ENCODE measurements around the gene LHFPL6.

LHFPL6 gene

DNA sequence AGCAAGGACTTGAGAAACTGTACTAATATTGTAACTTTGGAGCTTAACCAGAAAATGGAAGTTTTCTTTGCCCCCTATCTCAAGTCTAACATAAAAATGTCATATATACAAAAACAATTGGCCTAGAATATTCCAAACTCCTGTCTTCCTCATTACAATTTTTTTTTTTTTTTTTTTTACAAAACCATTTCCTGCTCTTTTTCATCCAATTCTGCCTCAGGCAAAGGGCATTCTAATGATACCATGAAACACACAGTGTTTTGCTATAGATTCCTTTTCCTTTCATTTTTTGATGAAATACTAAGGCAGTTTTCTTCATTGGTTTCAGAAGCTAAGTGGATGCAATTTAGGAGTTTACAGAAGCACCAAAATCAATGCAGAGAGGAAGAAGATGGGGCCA lies 119.7 kb downstream of the LHFPL6 start:
- no peaks in the 10 kb centered on the region for H3K36me3 ChIP-seq (ENCODE audit: insufficient read depth, low read length)
- H3K27me3 ChIP-seq (ENCODE audit: insufficient read depth, low read length) = no peaks in the 10 kb centered on the region
- no peaks in the 10 kb centered on the region for H4K20me1 ChIP-seq (ENCODE audit: insufficient read depth, low read length)
- no peak overlapping the region for H3K9ac ChIP-seq (ENCODE audit: low read length)
- H3K27ac ChIP-seq (ENCODE audit: low read depth, low read length, poor library complexity, severe bottlenecking) = no peak overlapping the region
- no peaks in the 10 kb centered on the region for H3K9me2 ChIP-seq (ENCODE audit: low read depth, low read length)
- TF ChIP-seq, protein P1, sequence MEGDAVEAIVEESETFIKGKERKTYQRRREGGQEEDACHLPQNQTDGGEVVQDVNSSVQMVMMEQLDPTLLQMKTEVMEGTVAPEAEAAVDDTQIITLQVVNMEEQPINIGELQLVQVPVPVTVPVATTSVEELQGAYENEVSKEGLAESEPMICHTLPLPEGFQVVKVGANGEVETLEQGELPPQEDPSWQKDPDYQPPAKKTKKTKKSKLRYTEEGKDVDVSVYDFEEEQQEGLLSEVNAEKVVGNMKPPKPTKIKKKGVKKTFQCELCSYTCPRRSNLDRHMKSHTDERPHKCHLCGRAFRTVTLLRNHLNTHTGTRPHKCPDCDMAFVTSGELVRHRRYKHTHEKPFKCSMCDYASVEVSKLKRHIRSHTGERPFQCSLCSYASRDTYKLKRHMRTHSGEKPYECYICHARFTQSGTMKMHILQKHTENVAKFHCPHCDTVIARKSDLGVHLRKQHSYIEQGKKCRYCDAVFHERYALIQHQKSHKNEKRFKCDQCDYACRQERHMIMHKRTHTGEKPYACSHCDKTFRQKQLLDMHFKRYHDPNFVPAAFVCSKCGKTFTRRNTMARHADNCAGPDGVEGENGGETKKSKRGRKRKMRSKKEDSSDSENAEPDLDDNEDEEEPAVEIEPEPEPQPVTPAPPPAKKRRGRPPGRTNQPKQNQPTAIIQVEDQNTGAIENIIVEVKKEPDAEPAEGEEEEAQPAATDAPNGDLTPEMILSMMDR (IDR thresholded peaks at IDR 0.05; ENCODE audit: low read length) = no peak
- TF ChIP-seq EZH2 (IDR thresholded peaks at IDR 0.05; ENCODE audit: borderline replicate concordance, low read length) = no peak
- no peak overlapping the region for H3K4me3 ChIP-seq (ENCODE audit: low read depth, low read length, poor library complexity, severe bottlenecking)
- H2AFZ ChIP-seq (ENCODE audit: low read length) = no peak overlapping the region
- no peaks in the 10 kb centered on the region for H3F3A ChIP-seq (ENCODE audit: insufficient read depth, low read length)
- H3K9me3 ChIP-seq (ENCODE audit: low read length) = no peaks in the 10 kb centered on the region
- H3K79me2 ChIP-seq (ENCODE audit: insufficient read depth, low read length) = no peaks in the 10 kb centered on the region
- no peaks in the 10 kb centered on the region for H3K4me1 ChIP-seq (ENCODE audit: insufficient read depth, low read length, severe bottlenecking)
- no peak overlapping the region for H3K4me2 ChIP-seq (ENCODE audit: low read length)

DNA sequence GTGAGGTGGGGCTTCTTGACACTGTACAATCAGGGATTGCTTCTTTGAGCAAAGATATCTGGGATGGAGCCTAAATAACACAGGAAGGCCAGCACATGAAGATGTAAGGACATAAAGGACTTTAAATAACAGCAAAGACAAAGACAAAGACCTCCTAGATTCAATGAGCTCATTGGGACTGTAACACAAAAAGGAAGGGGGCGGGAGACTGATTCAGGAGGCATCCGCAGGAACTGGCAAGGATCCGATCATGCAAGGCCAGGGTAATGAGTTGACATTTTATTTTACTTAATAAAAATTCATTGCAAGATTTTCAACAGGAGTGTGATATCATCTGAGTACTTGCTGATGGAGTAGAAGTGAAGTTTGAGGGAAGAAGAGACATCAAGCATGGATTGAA lies 121.5 kb downstream of the LHFPL6 start:
- no peaks in the 10 kb centered on the region for H3K36me3 ChIP-seq (ENCODE audit: insufficient read depth, low read length)
- no peaks in the 10 kb centered on the region for H3K4me1 ChIP-seq (ENCODE audit: insufficient read depth, low read length, severe bottlenecking)
- TF ChIP-seq, protein P1 (IDR thresholded peaks at IDR 0.05; ENCODE audit: low read length) = no peak
- no peak for TF ChIP-seq EZH2 (IDR thresholded peaks at IDR 0.05; ENCODE audit: borderline replicate concordance, low read length)
- no peaks in the 10 kb centered on the region for H3K79me2 ChIP-seq (ENCODE audit: insufficient read depth, low read length)
- no peak overlapping the region for H3K4me3 ChIP-seq (ENCODE audit: low read depth, low read length, poor library complexity, severe bottlenecking)
- H4K20me1 ChIP-seq (ENCODE audit: insufficient read depth, low read length) = no peaks in the 10 kb centered on the region
- no peak overlapping the region for H3K9ac ChIP-seq (ENCODE audit: low read length)
- no peaks in the 10 kb centered on the region for H3F3A ChIP-seq (ENCODE audit: insufficient read depth, low read length)
- no peaks in the 10 kb centered on the region for H3K9me2 ChIP-seq (ENCODE audit: low read depth, low read length)
- H3K4me2 ChIP-seq (ENCODE audit: low read length) = no peak overlapping the region
- no peaks in the 10 kb centered on the region for H3K9me3 ChIP-seq (ENCODE audit: low read length)
- H2AFZ ChIP-seq (ENCODE audit: low read length) = no peak overlapping the region
- no peak overlapping the region for H3K27ac ChIP-seq (ENCODE audit: low read depth, low read length, poor library complexity, severe bottlenecking)
- H3K27me3 ChIP-seq (ENCODE audit: insufficient read depth, low read length) = no peaks in the 10 kb centered on the region; the same call in 1 of the 2 replicates

DNA sequence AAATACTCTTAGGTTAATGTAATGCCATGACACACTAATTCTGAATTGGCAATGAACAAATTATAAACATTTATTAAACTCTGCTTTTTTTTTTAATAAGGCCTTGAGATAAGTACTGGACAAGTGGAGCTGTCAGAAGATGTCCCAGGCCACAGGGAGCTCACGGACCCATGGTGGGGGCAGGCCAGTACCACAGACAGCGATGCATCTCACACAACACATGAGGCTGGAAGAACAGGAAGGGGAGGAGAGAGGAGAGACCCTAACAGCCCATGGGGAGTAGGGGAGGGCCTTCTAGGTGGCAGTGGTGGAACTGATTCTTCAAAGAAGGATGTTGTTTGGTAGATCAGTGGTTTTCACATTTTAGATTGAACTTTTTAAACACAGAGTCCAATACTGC lies 128.4 kb downstream of the LHFPL6 start:
- Histone ChIP-seq H3K9ac (ENCODE audit: low read length) (no peak overlapping the region), H3K36me3 (ENCODE audit: insufficient read depth, low read length) (no peaks in the 10 kb centered on the region), H3K4me2 (ENCODE audit: low read length) (no peak overlapping the region), H3K9me2 (ENCODE audit: low read depth, low read length) (no peaks in the 10 kb centered on the region), H3K4me3 (ENCODE audit: low read depth, low read length, poor library complexity, severe bottlenecking) (no peak overlapping the region), H3K9me3 (ENCODE audit: low read length) (no peaks in the 10 kb centered on the region), H3K27ac (ENCODE audit: low read depth, low read length, poor library complexity, severe bottlenecking) (no peak overlapping the region), H3K27me3 (ENCODE audit: insufficient read depth, low read length) (no peaks in the 10 kb centered on the region; the same call in 1 of the 2 replicates), H3F3A (ENCODE audit: insufficient read depth, low read length) (no peaks in the 10 kb centered on the region), H4K20me1 (ENCODE audit: insufficient read depth, low read length) (no peaks in the 10 kb centered on the region), H2AFZ (ENCODE audit: low read length) (no peak overlapping the region), H3K79me2 (ENCODE audit: insufficient read depth, low read length) (no peaks in the 10 kb centered on the region), H3K4me1 (ENCODE audit: insufficient read depth, low read length, severe bottlenecking) (no peaks in the 10 kb centered on the region)
- TF ChIP-seq, protein P1 (IDR thresholded peaks at IDR 0.05; ENCODE audit: low read length) = no peak
- TF ChIP-seq EZH2 (IDR thresholded peaks at IDR 0.05; ENCODE audit: borderline replicate concordance, low read length) = no peak

Data from OCI-LY1 (cell line).